LNCAP (cell line): ENCODE measurements around the gene PTPN13.

Experiments
- TF ChIP-seq, protein P1 (sequence below): fragments of 450-650 bp; IDR thresholded peaks from 2 replicates; pipeline ENCODE4 v1.5.1; 2017; ENCODE audit warnings: mild to moderate bottlenecking

The PTPN13 gene

GRCh38 chr4:86569103-86569870 lies 24.8 kb upstream of the PTPN13 start:
- TF ChIP-seq, protein P1, sequence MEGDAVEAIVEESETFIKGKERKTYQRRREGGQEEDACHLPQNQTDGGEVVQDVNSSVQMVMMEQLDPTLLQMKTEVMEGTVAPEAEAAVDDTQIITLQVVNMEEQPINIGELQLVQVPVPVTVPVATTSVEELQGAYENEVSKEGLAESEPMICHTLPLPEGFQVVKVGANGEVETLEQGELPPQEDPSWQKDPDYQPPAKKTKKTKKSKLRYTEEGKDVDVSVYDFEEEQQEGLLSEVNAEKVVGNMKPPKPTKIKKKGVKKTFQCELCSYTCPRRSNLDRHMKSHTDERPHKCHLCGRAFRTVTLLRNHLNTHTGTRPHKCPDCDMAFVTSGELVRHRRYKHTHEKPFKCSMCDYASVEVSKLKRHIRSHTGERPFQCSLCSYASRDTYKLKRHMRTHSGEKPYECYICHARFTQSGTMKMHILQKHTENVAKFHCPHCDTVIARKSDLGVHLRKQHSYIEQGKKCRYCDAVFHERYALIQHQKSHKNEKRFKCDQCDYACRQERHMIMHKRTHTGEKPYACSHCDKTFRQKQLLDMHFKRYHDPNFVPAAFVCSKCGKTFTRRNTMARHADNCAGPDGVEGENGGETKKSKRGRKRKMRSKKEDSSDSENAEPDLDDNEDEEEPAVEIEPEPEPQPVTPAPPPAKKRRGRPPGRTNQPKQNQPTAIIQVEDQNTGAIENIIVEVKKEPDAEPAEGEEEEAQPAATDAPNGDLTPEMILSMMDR = no peak

GRCh38 chr4:86579941-86580340 lies 14.2 kb upstream of the PTPN13 start:
- TF ChIP-seq, protein P1 = no peak

DNA sequence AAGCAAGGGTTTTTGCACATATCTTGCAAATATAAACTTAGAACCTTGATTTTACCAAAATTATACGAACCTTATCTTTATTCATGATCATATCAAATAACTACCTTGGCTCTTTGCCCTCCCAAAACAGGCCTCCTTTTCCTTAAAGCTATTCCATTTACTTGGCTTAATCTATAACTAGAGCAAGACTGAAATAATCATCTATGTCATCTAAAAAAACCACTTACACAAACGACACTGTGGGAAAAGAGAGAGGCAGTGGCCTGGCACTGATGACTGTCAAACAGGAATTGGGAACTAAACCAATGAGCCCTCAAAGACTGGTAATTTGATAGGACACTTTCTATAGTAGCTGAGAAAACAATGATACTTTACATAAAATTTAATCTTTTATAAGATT lies 11.7 kb upstream of the PTPN13 start:
- TF ChIP-seq, protein P1 = no peak

GRCh38 chr4:86586160-86586572 lies 7.9 kb upstream of the PTPN13 start:
- TF ChIP-seq, protein P1 = no peak

GRCh38 chr4:86586626-86587380 lies 7.3 kb upstream of the PTPN13 start:
- TF ChIP-seq, protein P1 = no peak

- TF ChIP-seq, protein P1 = no peak
These were observed 6.6 kb upstream of the PTPN13 start for GRCh38 chr4:86587381-86588140.

DNA sequence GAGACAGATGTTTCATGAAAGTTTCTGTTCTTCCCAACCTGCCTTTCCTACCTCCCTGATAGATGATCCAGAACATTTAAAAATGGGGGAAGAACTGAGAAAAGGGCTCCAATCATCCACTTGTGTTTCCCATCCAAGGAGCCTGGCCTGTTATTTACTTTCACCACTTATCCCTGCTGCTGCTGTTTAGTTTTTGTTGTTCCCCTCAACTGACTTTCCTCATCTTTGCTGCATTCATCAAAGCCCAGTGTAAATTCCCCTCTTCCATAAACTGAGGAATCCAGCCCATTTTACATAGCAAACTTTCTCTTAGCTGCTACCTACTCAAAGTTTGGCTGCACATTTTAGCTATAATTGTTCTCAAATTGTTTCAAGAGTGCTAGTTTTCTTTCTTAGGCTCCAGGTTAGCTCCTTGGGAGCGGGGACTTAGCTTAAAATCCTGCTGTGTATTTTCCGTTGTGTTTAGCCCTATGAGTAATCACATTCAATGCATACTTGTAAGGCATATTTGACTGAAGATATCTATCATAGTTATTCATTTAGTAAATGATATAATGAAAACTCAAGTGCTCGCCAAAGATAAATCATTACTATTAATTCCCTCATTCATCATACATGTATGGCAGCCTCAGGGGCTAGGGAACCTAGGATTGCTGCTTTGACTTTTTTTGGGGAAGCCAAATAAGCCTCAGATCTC lies 1.4 kb upstream of the PTPN13 start:
- TF ChIP-seq, protein P1 = no peak
